Mesothelial cell of epicardium (in vitro differentiated cells): ENCODE measurements around the gene IL12RB2. TPM values are rescaled to one million over a fixed set of nuclear protein-coding genes. Genes with fewer than 3 reads are reported as not detected.

ENCODE experiments used
- DNase-seq, 2 experiments: peaks; one replicate each; pipeline ENCODE4 v3.0.0; 2021; ENCODE audit warnings: low spot score in 2 of 2; ENCODE audit not compliant: unreplicated experiment in 2 of 2
- H3K27ac Mint-ChIP-seq: 2 replicates; pipeline ENCODE4 v1.8.0; 2021; ENCODE audit warnings: mixed read lengths
- H3K27me3 Mint-ChIP-seq: 2 replicates; pipeline ENCODE4 v1.8.0; 2021; ENCODE audit warnings: low read depth, mixed read lengths
- H3K36me3 Mint-ChIP-seq: 2 replicates; pipeline ENCODE4 v1.8.0; 2021; ENCODE audit warnings: mixed read lengths
- H3K4me1 Mint-ChIP-seq: 2 replicates; pipeline ENCODE4 v1.8.0; 2021; ENCODE audit warnings: mixed read lengths
- H3K4me3 Mint-ChIP-seq: 2 replicates; pipeline ENCODE4 v1.8.0; 2021; ENCODE audit warnings: mild to moderate bottlenecking, moderate library complexity, mixed read lengths
- H3K9me3 Mint-ChIP-seq: 2 replicates; pipeline ENCODE4 v1.8.0; 2021; ENCODE audit warnings: mixed read lengths
- total RNA-seq: library from RNA; stranded (reverse); gene quantifications from 3 replicates; pipeline ENCODE4 v1.2.1, GENCODE V29; 2021
- TF ChIP-seq, protein P1 (sequence below): fragments of 200-600 bp; sonication (generic); IDR thresholded peaks from one replicate; pipeline ENCODE4 v1.5.0; 2021; ENCODE audit warnings: antibody characterized with exemption; ENCODE audit not compliant: unreplicated experiment

Gene IL12RB2
- total RNA-seq, 1 donor from 2014 or later: 0.34 TPM

DNA sequence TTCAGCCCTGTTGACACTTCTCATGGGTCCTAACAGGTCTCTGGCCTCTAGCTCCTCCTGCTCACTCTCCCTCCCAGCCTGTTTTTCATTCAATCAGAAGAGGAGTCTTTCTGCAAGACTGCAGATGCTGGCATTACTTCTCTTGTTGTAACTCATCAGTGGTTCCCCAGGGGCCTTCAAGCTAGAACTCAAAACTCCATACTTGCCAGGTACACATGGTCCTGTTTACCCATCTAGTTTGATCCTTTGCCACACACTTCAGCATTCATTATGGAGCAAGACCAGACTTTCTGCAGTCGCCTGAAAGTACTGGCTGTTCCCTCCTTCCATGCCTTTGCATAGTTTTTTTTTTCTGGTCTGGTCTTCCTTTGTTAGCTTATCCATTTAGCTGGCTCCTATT, 74.6 kb downstream of the IL12RB2 start:
- Mint-ChIP-seq H3K9me3 (peaks cover 37% of the 10 kb centered on the region), H3K4me1 (no peaks in the 10 kb centered on the region)
- TF ChIP-seq, protein P1, sequence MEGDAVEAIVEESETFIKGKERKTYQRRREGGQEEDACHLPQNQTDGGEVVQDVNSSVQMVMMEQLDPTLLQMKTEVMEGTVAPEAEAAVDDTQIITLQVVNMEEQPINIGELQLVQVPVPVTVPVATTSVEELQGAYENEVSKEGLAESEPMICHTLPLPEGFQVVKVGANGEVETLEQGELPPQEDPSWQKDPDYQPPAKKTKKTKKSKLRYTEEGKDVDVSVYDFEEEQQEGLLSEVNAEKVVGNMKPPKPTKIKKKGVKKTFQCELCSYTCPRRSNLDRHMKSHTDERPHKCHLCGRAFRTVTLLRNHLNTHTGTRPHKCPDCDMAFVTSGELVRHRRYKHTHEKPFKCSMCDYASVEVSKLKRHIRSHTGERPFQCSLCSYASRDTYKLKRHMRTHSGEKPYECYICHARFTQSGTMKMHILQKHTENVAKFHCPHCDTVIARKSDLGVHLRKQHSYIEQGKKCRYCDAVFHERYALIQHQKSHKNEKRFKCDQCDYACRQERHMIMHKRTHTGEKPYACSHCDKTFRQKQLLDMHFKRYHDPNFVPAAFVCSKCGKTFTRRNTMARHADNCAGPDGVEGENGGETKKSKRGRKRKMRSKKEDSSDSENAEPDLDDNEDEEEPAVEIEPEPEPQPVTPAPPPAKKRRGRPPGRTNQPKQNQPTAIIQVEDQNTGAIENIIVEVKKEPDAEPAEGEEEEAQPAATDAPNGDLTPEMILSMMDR: no peak

DNA sequence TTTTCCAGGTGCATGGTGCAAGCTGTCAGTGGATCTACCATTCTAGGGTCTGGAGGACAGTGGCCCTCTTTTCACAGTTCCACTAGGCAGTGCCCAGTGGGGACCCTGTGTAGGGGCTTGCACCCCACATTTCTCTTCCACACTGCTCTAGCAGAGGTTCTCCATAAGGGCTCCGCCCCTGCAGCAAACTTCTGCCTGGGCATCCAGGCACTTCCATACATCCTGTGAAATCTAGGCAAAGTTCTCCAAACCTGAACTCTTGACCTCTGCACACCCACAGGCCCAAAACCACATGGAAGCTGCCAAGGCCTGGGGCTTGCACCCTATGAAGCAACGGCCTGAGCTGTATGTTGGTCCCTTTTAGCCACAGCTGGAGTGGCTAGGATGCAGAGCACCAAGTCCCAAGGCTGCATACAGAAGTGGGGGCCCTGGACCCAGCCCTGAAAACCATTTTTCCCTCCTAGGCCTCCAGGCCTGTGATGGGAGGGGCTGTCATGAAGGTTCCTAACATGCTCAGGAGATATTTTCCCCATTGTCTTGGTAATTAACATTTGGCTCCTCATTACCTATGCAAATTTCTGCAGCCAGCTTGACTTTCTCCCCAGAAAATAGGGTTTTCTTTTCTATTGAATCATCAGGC, 76.4 kb downstream of the IL12RB2 start:
- Mint-ChIP-seq H3K4me1 (no peaks in the 10 kb centered on the region), H3K9me3 (peaks cover 37% of the 10 kb centered on the region)
- TF ChIP-seq, protein P1: no peak

More for the DNA sequence above, 74.6 kb downstream of the IL12RB2 start:
- peaks cover 13% of the 10 kb centered on the region for H3K36me3 Mint-ChIP-seq
- DNase-seq: no peak
- no peak overlapping the region for H3K27ac Mint-ChIP-seq
- H3K27me3 Mint-ChIP-seq: no peaks in the 10 kb centered on the region
- no peak overlapping the region for H3K4me3 Mint-ChIP-seq

DNA sequence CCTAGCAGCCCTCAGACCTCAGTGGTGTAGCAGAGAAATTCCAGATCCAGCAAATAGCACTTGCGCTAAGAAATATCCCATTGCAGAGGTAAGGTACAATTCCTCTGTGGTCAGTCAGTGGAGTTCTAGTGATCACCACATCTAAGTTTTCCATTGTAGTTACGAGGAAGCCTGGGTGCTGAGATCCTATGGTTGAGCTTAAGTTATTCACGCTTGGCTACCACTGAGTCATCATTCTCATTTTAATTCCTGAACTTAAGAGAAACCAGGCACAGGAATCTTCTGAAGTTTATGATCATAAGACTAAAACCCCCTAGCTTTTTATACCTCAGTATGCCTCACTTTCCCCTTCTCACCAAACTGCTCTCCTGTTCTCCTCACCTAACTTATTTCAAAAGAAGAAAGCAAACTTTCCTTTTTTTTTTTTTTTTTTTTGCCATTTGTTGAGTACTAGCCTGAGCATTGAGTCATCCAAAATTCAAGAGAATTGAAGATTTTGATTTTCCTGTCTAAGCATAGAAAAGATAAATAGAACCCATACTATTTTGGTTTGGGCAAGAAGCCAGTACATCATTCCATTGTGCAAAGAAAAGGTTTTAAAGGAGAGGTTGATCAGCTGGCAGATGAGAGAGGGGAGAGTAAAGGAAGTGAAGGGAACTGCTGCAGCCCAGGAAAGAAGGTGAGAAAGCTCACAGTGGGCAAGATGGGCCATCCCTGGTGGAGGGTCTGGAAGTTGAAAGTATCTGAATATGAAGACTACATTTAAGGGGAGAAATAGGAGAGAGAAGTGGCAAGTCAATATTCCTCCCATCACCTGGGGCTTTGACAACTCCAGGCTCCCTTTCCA, 82.6 kb downstream of the IL12RB2 start:
- H3K9me3 Mint-ChIP-seq: peaks cover 7% of the 10 kb centered on the region
- H3K27me3 Mint-ChIP-seq: no peaks in the 10 kb centered on the region
- TF ChIP-seq, protein P1: no peak
- no peak overlapping the region for H3K4me3 Mint-ChIP-seq
- H3K4me1 Mint-ChIP-seq: peaks cover 2% of the 10 kb centered on the region
- no peak for DNase-seq
- H3K36me3 Mint-ChIP-seq: no peaks in the 10 kb centered on the region
- H3K27ac Mint-ChIP-seq: no peak overlapping the region

More for the DNA sequence above, 76.4 kb downstream of the IL12RB2 start:
- Mint-ChIP-seq H3K36me3 (peaks cover 13% of the 10 kb centered on the region), H3K27me3 (no peaks in the 10 kb centered on the region), H3K4me3 (no peak overlapping the region), H3K27ac (no peak overlapping the region)
- DNase-seq: no peak

DNA sequence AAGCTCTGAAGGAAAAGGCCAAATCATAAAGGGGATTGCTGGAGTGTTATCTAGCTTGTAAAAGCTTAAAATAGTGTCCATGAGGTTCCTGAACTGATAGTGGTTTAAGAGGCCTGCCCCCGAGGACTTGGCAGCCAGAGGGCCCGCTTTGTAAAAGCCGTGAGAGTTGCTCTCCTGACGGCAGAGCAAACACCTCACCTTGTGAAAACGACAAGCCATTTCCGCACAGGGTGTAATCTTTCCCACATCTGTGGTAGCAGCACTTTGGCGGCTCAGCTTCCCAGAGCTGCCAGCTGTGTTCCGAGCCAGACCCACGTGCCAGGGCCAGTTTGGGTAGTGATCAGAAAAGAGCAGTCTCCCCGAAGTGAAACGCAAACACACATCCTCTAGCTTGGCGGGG, 85.6 kb downstream of the IL12RB2 start:
- Mint-ChIP-seq H3K4me1 (peaks cover 2% of the 10 kb centered on the region), H3K27me3 (peaks cover 3% of the 10 kb centered on the region), H3K9me3 (no peaks in the 10 kb centered on the region), H3K36me3 (no peaks in the 10 kb centered on the region), H3K4me3 (no peak overlapping the region), H3K27ac (no peak overlapping the region)
- TF ChIP-seq, protein P1: no peak
- no peak for DNase-seq

DNA sequence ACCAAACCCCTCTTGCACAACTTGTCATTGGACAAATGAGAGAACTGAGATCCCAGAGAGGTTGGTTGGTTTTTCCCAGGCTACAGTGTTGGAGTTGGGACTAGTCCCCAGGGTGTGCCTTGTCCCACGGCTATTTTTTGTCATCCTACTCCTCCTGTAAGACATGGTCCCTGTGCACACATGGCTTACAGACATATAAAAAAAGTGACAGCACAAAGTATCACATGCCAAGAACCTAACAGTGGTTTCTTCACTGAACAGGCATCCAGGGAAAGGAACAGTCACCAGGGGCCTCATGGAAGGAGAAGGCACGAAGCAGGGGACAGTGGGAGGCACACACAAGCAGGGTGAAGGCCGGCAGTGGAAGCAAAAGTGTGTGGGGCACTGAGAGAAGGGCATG, 86.1 kb downstream of the IL12RB2 start:
- Mint-ChIP-seq H3K4me3 (no peak overlapping the region), H3K27me3 (peaks cover 3% of the 10 kb centered on the region), H3K9me3 (no peaks in the 10 kb centered on the region), H3K36me3 (no peaks in the 10 kb centered on the region), H3K4me1 (peaks cover 2% of the 10 kb centered on the region), H3K27ac (no peak overlapping the region)
- no peak for DNase-seq
- TF ChIP-seq, protein P1: no peak
